Fibroblast of the conjunctiva (primary cell): ENCODE data around the gene FRMD4A.
"Not testable (repeated sequence)": the region's sequence is repeated elsewhere in the genome, so short reads cannot be mapped to it uniquely, and the experiment has no call there.

ENCODE experiments used
- DNase-seq: peaks from one replicate; pipeline ENCODE4 v3.0.0-alpha.2; 2010; ENCODE audit warnings: low read depth

FRMD4A gene

GRCh38 chr10:13978533-13979115 lies 352.1 kb downstream of the FRMD4A start:
- DNase-seq: peak; percentile 51

GRCh38 chr10:13977861-13978532 lies 352.7 kb downstream of the FRMD4A start:
- DNase-seq: no peak

GRCh38 chr10:13973742-13974141 lies 357.0 kb downstream of the FRMD4A start:
- no peak for DNase-seq

- DNase-seq: no peak
Observed at GRCh38 chr10:13972609-13973008, 358.1 kb downstream of the FRMD4A start.

GRCh38 chr10:13971601-13972475 lies 358.9 kb downstream of the FRMD4A start:
- no peak for DNase-seq

GRCh38 chr10:13970957-13971353 lies 359.8 kb downstream of the FRMD4A start:
- no peak for DNase-seq

GRCh38 chr10:13970236-13970956 lies 360.3 kb downstream of the FRMD4A start:
- no peak for DNase-seq

- no peak for DNase-seq
Observed at GRCh38 chr10:13969792-13970140, 361.0 kb downstream of the FRMD4A start.

GRCh38 chr10:13969118-13969791 lies 361.5 kb downstream of the FRMD4A start:
- DNase-seq: no peak

- DNase-seq: no peak
Observed at GRCh38 chr10:13961853-13962252, 368.9 kb downstream of the FRMD4A start.

- peak; percentile 67 for DNase-seq
Observed at GRCh38 chr10:13961097-13961496, 369.6 kb downstream of the FRMD4A start.

- no peak for DNase-seq
Observed at GRCh38 chr10:13960603-13961002, 370.1 kb downstream of the FRMD4A start.

- DNase-seq: no peak
Observed at GRCh38 chr10:13959443-13960359, 371.0 kb downstream of the FRMD4A start.

GRCh38 chr10:13957856-13958255 lies 372.9 kb downstream of the FRMD4A start:
- DNase-seq: no peak

- DNase-seq: peak; percentile 86
Observed at GRCh38 chr10:13956826-13957225, 373.9 kb downstream of the FRMD4A start.

GRCh38 chr10:13955409-13956068 lies 375.2 kb downstream of the FRMD4A start:
- peak; percentile 36 for DNase-seq

GRCh38 chr10:13954195-13954594 lies 376.5 kb downstream of the FRMD4A start:
- DNase-seq: not testable (repeated sequence)

GRCh38 chr10:13953371-13953770 lies 377.4 kb downstream of the FRMD4A start:
- DNase-seq: no peak

GRCh38 chr10:13950543-13950939 lies 380.2 kb downstream of the FRMD4A start:
- no peak for DNase-seq
